Prostate gland (tissue), 2 donors: ENCODE data around the gene SSH2. TPM values are rescaled to one million over a fixed set of nuclear protein-coding genes. Genes with fewer than 3 reads are reported as not detected.

Experiments used
- DNase-seq: peaks from one replicate; pipeline ENCODE4 v3.0.0-alpha.2; 2019; ENCODE audit warnings: low spot score
- H3K27ac ChIP-seq, 2 donors: fragments of 200-600 bp; sonication (generic); 2 replicates each; pipeline ENCODE4 v1.5.1; 2017 to 2019
- H3K27me3 ChIP-seq: fragments of 200-600 bp; sonication (generic); replicated peaks from 2 replicates; pipeline ENCODE4 v1.5.1; 2019; ENCODE audit not compliant: insufficient read depth
- H3K36me3 ChIP-seq, 2 donors: fragments of 200-600 bp; sonication (generic); 1 replicate in 1 of 2; 2 replicates in 1 of 2; pipeline versions ENCODE4 v1.5.1 to v1.8.1; 2017 to 2019
- H3K4me1 ChIP-seq: fragments of 200-600 bp; sonication (generic); replicated peaks from 2 replicates; pipeline ENCODE4 v1.5.1; 2019
- H3K4me3 ChIP-seq, 2 donors: fragments of 200-600 bp; sonication (generic); 2 replicates each; pipeline ENCODE4 v1.5.1; 2017 to 2019
- H3K9me3 ChIP-seq: fragments of 200-600 bp; sonication (generic); 2 replicates; pipeline ENCODE4 v1.5.1; 2017
- POLR2A ChIP-seq: fragments of 450-650 bp; IDR thresholded peaks from one replicate; pipeline ENCODE4 v1.6.1; 2016; ENCODE audit warnings: antibody characterized with exemption, mild to moderate bottlenecking
- POLR2AphosphoS5 ChIP-seq: sonication (generic); formaldehyde crosslinking; IDR thresholded peaks from one replicate; pipeline ENCODE4 v1.6.1; 2017; ENCODE audit warnings: antibody characterized with exemption
- WGBS: methylation state at CpG from one replicate; pipeline ENCODE4 v1.1.5; 2018; 5-methylcytosine and 5-hydroxymethylcytosine counted together
- intact Hi-C: fragments of 100-400 bp; cut with DNase I; formaldehyde crosslinking; loops from one replicate; pipeline ENCODE4 v1.14.2; 2022
- total RNA-seq, 2 donors: library from RNA; depleted of rRNA; stranded (reverse); fragments of >200 nt; gene quantifications; one replicate each; pipeline ENCODE4 v1.1.0, GENCODE V29; 2016
- TF ChIP-seq, protein P1 (sequence below), 4 experiments: fragments of 200-600 bp in 2 of 4; fragments of 450-650 bp in 2 of 4; sonication (generic) in 2 of 4; IDR thresholded peaks; 1 replicate in 3 of 4; 2 replicates in 1 of 4; pipeline ENCODE4 v1.5.1; 2016 to 2019; ENCODE audit warnings: antibody characterized with exemption in 4 of 4, mild to moderate bottlenecking in 2 of 4, moderate library complexity in 2 of 4

The SSH2 gene
- total RNA-seq, 2 donors from 2014 or later: 10.1 to 27.5 TPM

DNA sequence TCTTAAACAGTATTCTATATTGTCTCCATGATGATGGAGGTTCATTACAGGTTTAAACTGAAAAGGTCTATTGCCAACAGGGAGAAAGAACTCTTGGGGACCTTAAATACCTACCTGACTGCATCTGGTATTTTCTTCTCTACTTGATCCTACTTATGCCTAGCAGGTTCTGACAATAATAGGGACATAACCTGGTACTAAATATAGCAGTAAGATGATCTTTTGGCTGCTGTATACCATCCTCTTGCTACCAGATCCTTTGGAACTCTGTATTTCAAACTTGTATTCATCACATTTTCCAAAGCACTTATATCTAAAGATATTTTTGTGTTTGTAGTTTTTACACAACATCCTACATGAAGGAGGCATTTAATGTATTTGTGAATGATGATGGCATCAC lies 160.8 kb downstream of the SSH2 start:
- TF ChIP-seq POLR2A (no peak), POLR2AphosphoS5 (no peak)
- TF ChIP-seq, protein P1, sequence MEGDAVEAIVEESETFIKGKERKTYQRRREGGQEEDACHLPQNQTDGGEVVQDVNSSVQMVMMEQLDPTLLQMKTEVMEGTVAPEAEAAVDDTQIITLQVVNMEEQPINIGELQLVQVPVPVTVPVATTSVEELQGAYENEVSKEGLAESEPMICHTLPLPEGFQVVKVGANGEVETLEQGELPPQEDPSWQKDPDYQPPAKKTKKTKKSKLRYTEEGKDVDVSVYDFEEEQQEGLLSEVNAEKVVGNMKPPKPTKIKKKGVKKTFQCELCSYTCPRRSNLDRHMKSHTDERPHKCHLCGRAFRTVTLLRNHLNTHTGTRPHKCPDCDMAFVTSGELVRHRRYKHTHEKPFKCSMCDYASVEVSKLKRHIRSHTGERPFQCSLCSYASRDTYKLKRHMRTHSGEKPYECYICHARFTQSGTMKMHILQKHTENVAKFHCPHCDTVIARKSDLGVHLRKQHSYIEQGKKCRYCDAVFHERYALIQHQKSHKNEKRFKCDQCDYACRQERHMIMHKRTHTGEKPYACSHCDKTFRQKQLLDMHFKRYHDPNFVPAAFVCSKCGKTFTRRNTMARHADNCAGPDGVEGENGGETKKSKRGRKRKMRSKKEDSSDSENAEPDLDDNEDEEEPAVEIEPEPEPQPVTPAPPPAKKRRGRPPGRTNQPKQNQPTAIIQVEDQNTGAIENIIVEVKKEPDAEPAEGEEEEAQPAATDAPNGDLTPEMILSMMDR (IDR thresholded peaks at IDR 0.05): no peak
- Histone ChIP-seq H3K4me3 (no peak overlapping the region), H3K27ac (no peak overlapping the region), H3K4me1 (no peaks in the 10 kb centered on the region), H3K9me3 (no peaks in the 10 kb centered on the region), H3K36me3 (no peaks in the 10 kb centered on the region), H3K27me3 (no peaks in the 10 kb centered on the region)
- DNase-seq: no peak
- intact Hi-C loops: no loop called here

- H3K27me3 ChIP-seq: no peaks in the 10 kb centered on the region
- TF ChIP-seq, protein P1 (IDR thresholded peaks at IDR 0.05): no peak
- TF ChIP-seq POLR2A (no peak), POLR2AphosphoS5 (no peak)
These were observed 163.2 kb downstream of the SSH2 start for GRCh38 chr17:29766796-29767327.

DNA sequence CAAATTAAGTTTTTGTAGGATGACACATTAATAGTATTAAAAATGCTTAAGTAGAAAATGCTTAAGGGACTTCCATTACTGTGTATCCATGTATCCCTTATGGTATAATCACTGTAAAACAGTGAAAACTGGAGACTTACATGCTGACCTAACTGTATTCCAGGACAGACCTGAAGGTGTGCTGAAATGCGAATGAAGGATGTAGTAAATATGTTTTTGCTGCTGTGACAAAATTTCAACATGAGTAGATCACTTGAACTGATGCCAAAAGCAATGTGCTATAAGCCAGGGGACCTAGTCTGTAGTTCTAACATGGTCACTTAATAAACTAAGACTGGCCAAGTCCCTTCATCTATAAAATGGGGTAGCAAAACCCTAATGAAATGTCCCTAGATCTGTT lies 165.3 kb downstream of the SSH2 start:
- intact Hi-C loops: loop anchor here (5.0 kb wide), 1 partner anchor 137 kb away; no protein-coding TSS in a partner anchor
- TF ChIP-seq, protein P1 (IDR thresholded peaks at IDR 0.05): no peak
- TF ChIP-seq POLR2A (no peak), POLR2AphosphoS5 (no peak)
- 95% methylated on average over 1 of the region's 1 CpG for WGBS
- H3K27ac ChIP-seq: no peak overlapping the region
- DNase-seq: no peak
- H3K4me3 ChIP-seq: no peak overlapping the region
- H3K4me1 ChIP-seq: no peaks in the 10 kb centered on the region
- no peaks in the 10 kb centered on the region for H3K9me3 ChIP-seq
- no peaks in the 10 kb centered on the region for H3K27me3 ChIP-seq
- no peaks in the 10 kb centered on the region for H3K36me3 ChIP-seq

More at GRCh38 chr17:29766796-29767327, 163.2 kb downstream of the SSH2 start:
- no peaks in the 10 kb centered on the region for H3K9me3 ChIP-seq
- no peak for DNase-seq
- no peak overlapping the region for H3K4me3 ChIP-seq
- intact Hi-C loops: no loop called here
- no peak overlapping the region for H3K27ac ChIP-seq
- no peaks in the 10 kb centered on the region for H3K4me1 ChIP-seq
- no peaks in the 10 kb centered on the region for H3K36me3 ChIP-seq

DNA sequence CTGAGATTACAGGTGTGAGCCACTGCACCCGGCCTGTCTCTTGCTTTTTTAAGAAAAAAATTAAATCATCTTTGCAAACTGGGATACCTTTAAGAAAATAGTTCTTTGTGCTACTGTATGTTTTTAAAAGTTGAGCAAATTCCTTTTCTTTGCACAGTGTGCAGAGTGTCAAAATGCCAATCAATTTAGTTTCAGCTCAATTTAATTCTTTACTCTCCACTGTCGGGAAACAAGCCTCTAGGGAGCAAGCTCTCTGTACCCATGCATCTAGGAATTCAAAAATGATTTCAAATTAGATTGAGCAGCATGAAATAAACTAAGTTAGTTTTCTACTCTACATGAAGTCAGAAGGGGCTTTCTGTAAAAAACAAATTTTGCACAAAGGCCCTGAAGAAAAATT lies 165.8 kb downstream of the SSH2 start:
- H3K36me3 ChIP-seq: no peaks in the 10 kb centered on the region
- 90% methylated on average over 2 of the region's 2 CpGs for WGBS
- no peak overlapping the region for H3K27ac ChIP-seq
- TF ChIP-seq, protein P1 (IDR thresholded peaks at IDR 0.05): no peak
- TF ChIP-seq POLR2A (no peak), POLR2AphosphoS5 (no peak)
- H3K27me3 ChIP-seq: no peaks in the 10 kb centered on the region
- no peaks in the 10 kb centered on the region for H3K9me3 ChIP-seq
- H3K4me3 ChIP-seq: no peak overlapping the region
- intact Hi-C loops: loop anchor here (5.0 kb wide), 1 partner anchor 137 kb away; no protein-coding TSS in a partner anchor
- H3K4me1 ChIP-seq: no peaks in the 10 kb centered on the region
- no peak for DNase-seq

- Histone ChIP-seq H3K27me3 (no peaks in the 10 kb centered on the region), H3K4me3 (no peak overlapping the region), H3K36me3 (no peaks in the 10 kb centered on the region), H3K4me1 (no peaks in the 10 kb centered on the region), H3K27ac (no peak overlapping the region), H3K9me3 (no peaks in the 10 kb centered on the region)
- intact Hi-C loops: loop anchor here (5.0 kb wide), 1 partner anchor 136 kb away; no protein-coding TSS in a partner anchor
- no peak for DNase-seq
- WGBS: 64% methylated on average over 3 of the region's 3 CpGs
- TF ChIP-seq POLR2A (no peak), POLR2AphosphoS5 (no peak)
- TF ChIP-seq, protein P1 (IDR thresholded peaks at IDR 0.05): no peak
These were observed 166.8 kb downstream of the SSH2 start for GRCh38 chr17:29763273-29763672.
